Spleen (tissue), 7 donors: ENCODE measurements around the gene GNB1.

ENCODE experiments used
- CTCF ChIP-seq, 11 experiments: fragments of 200-600 bp in 7 of 11; fragments of 450-650 bp in 4 of 11; sonication (generic) in 4 of 11; IDR thresholded peaks in 8 of 11; conservative IDR thresholded peaks in 3 of 11; 1 replicate in 7 of 11; 2 replicates in 4 of 11; pipeline versions ENCODE4 v1.4.0 to v1.8.0; 2016 to 2021; ENCODE audit warnings: antibody characterized with exemption in 11 of 11, inconsistent platforms in 4 of 11, mild to moderate bottlenecking in 1 of 11
- POLR2A ChIP-seq, 3 donors: fragments of 450-650 bp; IDR thresholded peaks; one replicate each; pipeline ENCODE4 v1.5.1; 2017; ENCODE audit warnings: antibody characterized with exemption in 3 of 3, mild to moderate bottlenecking in 1 of 3
- POLR2AphosphoS5 ChIP-seq, 3 donors: sonication (generic); formaldehyde crosslinking; IDR thresholded peaks; one replicate each; pipeline ENCODE4 v1.5.1; 2017; ENCODE audit warnings: antibody characterized with exemption in 3 of 3
- donor health status: DM: no; HTN: no; CAD: no; lungs with moderate emphysema.
- donor health status: DM: no; HTN: no; CAD: no.
- donor health status: DM: no; HTN: no; CAD: no.

- TF ChIP-seq CTCF (IDR thresholded peaks at IDR 0.05 in 8 of 11, conservative IDR thresholded peaks at IDR 0.05 in 3 of 11) (no peak), POLR2A (IDR thresholded peaks at IDR 0.05) (no peak), POLR2AphosphoS5 (IDR thresholded peaks at IDR 0.05) (peak in 1 of 3 donors; percentile 46)
Measured at GRCh38 chr1:1755852-1756251, 135.0 kb downstream of the GNB1 start.
